Measurements from ENCODE around the gene AKAP12. TPM values are rescaled to one million over a fixed set of nuclear protein-coding genes. Genes with fewer than 3 reads are reported as not detected.

AKAP12 gene, protein sequence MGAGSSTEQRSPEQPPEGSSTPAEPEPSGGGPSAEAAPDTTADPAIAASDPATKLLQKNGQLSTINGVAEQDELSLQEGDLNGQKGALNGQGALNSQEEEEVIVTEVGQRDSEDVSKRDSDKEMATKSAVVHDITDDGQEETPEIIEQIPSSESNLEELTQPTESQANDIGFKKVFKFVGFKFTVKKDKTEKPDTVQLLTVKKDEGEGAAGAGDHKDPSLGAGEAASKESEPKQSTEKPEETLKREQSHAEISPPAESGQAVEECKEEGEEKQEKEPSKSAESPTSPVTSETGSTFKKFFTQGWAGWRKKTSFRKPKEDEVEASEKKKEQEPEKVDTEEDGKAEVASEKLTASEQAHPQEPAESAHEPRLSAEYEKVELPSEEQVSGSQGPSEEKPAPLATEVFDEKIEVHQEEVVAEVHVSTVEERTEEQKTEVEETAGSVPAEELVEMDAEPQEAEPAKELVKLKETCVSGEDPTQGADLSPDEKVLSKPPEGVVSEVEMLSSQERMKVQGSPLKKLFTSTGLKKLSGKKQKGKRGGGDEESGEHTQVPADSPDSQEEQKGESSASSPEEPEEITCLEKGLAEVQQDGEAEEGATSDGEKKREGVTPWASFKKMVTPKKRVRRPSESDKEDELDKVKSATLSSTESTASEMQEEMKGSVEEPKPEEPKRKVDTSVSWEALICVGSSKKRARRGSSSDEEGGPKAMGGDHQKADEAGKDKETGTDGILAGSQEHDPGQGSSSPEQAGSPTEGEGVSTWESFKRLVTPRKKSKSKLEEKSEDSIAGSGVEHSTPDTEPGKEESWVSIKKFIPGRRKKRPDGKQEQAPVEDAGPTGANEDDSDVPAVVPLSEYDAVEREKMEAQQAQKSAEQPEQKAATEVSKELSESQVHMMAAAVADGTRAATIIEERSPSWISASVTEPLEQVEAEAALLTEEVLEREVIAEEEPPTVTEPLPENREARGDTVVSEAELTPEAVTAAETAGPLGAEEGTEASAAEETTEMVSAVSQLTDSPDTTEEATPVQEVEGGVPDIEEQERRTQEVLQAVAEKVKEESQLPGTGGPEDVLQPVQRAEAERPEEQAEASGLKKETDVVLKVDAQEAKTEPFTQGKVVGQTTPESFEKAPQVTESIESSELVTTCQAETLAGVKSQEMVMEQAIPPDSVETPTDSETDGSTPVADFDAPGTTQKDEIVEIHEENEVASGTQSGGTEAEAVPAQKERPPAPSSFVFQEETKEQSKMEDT (N-terminal part only)
- total RNA-seq (not detected), polyA plus RNA-seq (under 1 TPM in 1 of 3 donors, not detected in 2; 0.02 TPM), total RNA-seq (0 to 2.0 (median 0.59) reads per million in 6 experiments)

DNA sequence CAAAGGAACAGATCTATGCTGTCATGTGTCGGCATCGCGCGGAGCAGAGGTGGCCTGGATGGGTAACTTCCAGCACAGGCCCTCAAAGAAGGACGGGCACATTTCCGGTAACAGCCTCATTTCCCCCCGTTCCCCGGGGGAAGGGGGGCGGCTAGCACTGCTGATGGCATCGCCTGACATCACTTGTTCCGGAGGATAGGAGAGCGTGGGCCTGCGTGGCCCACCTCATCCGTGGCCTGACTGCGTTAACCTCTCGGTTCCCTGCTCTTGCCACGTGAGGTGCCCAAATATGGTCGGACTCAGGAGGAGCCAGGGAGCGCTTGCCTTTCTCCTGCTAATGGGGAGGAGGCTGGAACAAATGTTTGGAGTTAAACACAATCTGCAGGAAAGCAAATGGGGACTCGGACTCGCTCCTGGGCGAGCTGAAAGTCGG is at the start of gene AKAP12:
TSS of gene AKAP12 (plus strand) at position 365 of the 433 bp plus-strand sequence. CDS start 596 bp downstream, outside the sequence.
- DNase-seq: no peak
- POLR2A ChIA-PET: no interaction called here
- peaks cover 0 to 14% (median 7%) of the 10 kb centered on the region in 4 donors for H3K4me1 Mint-ChIP-seq
- peak within 1 kb of the TSS in 1 of 10 donors; percentile 44 for H3K27ac Mint-ChIP-seq
- no peaks in the 10 kb centered on the region for H3K9me3 Mint-ChIP-seq
- no peaks in the 10 kb centered on the region for H3K36me3 Mint-ChIP-seq
- ATAC-seq: no peak
- peaks cover 36 to 76% (median 52%) of the 10 kb centered on the region in 5 donors for H3K27me3 Mint-ChIP-seq
- peak within 1 kb of the TSS in 9 of 10 donors; percentile 43 to 79 (median 65) for H3K4me3 Mint-ChIP-seq

DNA sequence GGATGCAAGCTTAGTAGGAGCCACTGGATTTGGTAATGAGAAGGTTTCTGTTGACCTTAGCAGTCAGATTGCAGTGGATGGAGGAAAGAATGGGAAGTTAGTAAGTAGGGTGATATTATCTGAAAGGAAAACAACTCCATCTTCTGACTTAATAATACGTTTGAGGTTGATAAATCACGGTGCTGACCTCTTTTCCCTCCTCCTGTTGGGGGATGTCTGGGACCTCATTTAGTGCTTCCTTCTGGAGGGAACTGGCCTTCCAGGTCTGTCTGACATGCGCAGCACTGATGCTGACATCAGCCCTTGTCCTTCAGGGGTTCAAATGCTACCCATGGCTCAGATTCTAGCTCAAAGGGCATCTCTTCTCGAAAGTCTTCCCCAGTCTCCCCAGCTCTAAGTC is 48.2 kb upstream of the AKAP12 start:
- no peak overlapping the region for H3K4me3 Mint-ChIP-seq
- ATAC-seq (no peak), DNase-seq (no peak)
- H3K36me3 Mint-ChIP-seq: no peaks in the 10 kb centered on the region
- POLR2A ChIA-PET: no interaction called here
- H3K9me3 Mint-ChIP-seq: peaks cover 0 to 2% (median 0%) of the 10 kb centered on the region in 9 donors
- no peak overlapping the region for H3K27ac Mint-ChIP-seq
- H3K4me1 Mint-ChIP-seq: no peaks in the 10 kb centered on the region
- H3K27me3 Mint-ChIP-seq: peaks cover 0 to 10% (median 3%) of the 10 kb centered on the region in 5 donors

DNA sequence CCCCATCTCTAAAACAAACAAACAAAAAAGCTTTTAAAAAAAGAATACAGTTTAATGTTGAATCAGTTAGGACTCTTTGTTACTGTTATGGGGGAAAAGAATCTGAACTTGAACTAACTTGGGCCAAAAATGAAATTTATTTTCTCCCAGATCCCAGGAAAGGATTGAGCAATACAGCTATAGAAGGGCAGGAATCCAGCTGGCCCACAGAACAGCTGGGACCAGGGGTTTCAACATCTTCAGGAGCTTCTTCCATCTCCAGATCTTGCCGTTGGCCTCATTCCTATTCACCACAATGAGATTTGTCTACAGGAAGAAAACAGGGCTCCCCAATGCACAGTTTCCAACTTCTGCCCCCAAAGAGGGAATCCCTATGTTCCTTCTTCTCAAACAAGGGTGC is 43.2 kb upstream of the AKAP12 start:
- H3K36me3 Mint-ChIP-seq: no peaks in the 10 kb centered on the region
- no peak overlapping the region for H3K4me3 Mint-ChIP-seq
- peaks cover 0 to 5% (median 0%) of the 10 kb centered on the region in 5 donors for H3K27me3 Mint-ChIP-seq
- DNase-seq: no peak
- peaks cover 0 to 2% (median 0%) of the 10 kb centered on the region in 9 donors for H3K9me3 Mint-ChIP-seq
- POLR2A ChIA-PET: no interaction called here
- H3K27ac Mint-ChIP-seq: no peak overlapping the region
- H3K4me1 Mint-ChIP-seq: peaks cover 0 to 2% (median 0%) of the 10 kb centered on the region in 4 donors
- no peak for ATAC-seq

DNA sequence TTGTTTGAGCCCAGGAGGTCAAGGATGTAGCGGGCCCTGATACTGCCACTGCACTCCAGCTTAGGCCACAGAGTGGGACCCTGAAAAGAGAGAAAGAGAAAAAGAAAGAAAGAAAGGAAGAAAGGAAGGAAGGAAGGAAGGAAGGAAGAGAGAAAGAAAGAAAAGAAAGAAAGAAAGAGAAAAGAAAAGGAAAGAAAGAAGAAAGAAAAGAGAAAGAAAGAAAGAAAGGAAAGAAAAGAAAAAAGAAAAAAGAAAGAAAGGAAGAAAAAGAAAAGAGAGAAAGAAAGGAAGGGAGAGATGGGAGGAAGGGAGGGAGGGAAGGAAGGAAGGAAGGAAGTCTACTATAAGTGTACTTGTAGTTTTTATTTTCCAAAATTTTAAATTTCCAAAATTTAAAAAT is 42.2 kb upstream of the AKAP12 start:
- H3K27me3 Mint-ChIP-seq: peaks cover 0 to 2% (median 0%) of the 10 kb centered on the region in 5 donors
- POLR2A ChIA-PET: no interaction called here
- H3K36me3 Mint-ChIP-seq: no peaks in the 10 kb centered on the region
- no peak overlapping the region for H3K4me3 Mint-ChIP-seq
- DNase-seq: no peak
- no peak for ATAC-seq
- peaks cover 0 to 2% (median 0%) of the 10 kb centered on the region in 9 donors for H3K9me3 Mint-ChIP-seq
- H3K27ac Mint-ChIP-seq: peak overlapping the region in 2 of 10 donors; percentile 45 to 68
- peaks cover 0 to 2% (median 0%) of the 10 kb centered on the region in 4 donors for H3K4me1 Mint-ChIP-seq

DNA sequence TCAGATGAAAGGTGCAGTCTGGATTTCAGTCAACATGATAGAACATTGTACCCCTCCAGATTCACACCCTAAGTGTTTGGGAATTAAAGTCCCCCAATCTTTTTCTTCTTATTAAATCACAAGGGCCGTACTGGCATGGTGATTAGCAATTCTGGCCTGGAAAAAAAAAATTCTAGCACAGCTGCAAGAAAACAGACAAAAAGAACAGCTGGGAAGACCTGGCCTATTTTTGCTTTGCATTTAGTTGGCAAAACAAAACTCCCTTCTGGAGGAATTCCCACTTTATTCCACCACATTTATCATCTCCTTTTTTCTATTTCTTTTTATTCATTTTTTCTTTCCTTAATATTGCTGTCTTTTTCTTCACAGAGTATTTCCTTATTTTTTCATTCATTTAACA is 39.8 kb upstream of the AKAP12 start:
- peaks cover 0 to 2% (median 0%) of the 10 kb centered on the region in 4 donors for H3K4me1 Mint-ChIP-seq
- POLR2A ChIA-PET: no interaction called here
- no peak for ATAC-seq
- H3K36me3 Mint-ChIP-seq: no peaks in the 10 kb centered on the region
- H3K9me3 Mint-ChIP-seq: no peaks in the 10 kb centered on the region
- no peaks in the 10 kb centered on the region for H3K27me3 Mint-ChIP-seq
- no peak overlapping the region for H3K27ac Mint-ChIP-seq
- no peak overlapping the region for H3K4me3 Mint-ChIP-seq
- no peak for DNase-seq

DNA sequence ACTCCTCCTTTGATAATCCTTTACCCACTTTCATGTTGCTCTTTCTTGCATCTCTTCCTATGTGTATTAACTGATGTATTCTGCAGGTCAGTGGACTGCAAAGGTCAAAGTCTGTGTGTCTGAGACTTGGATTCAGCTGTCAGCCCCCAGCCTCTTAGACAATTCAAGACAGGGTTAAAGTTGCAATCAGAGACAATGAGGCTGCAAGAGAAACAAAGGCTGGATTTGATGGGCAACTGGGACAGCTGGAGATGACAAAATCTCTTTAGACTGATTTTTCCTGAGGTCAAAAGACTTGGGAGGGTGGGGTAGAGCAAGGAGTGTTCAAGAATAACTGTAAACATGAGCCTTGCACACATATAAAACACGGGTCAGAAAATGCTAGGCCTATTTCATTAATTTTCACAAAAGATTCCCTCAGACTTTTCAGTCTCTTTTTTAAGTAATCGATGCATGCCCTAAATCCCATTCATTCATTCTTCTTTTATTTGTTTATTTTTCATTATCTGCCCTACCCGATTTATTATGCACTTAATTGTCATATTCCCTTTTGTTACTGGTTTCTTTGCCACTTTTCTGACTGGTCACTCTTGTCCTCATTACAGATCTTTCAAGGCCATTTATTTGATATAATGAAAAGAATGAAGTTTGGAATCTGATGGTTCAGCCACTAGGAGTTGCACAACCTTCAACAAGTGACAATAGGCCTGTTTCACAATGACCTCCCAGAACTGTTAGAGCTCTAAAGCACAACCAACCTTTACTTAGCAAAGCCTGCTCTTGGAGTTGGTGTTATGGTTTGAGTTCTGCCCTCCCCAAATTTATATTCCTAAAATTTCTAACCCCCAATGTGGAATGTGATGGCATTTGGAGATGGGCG is 33.8 kb upstream of the AKAP12 start:
- H3K36me3 Mint-ChIP-seq: peaks cover 0 to 15% (median 3%) of the 10 kb centered on the region in 3 donors
- peaks cover 0 to 25% (median 1%) of the 10 kb centered on the region in 9 donors for H3K9me3 Mint-ChIP-seq
- H3K4me1 Mint-ChIP-seq: no peaks in the 10 kb centered on the region
- no peak overlapping the region for H3K4me3 Mint-ChIP-seq
- POLR2A ChIA-PET: no interaction called here
- ATAC-seq: no peak
- no peak overlapping the region for H3K27ac Mint-ChIP-seq
- no peak for DNase-seq
- peaks cover 8 to 30% (median 21%) of the 10 kb centered on the region in 5 donors for H3K27me3 Mint-ChIP-seq

DNA sequence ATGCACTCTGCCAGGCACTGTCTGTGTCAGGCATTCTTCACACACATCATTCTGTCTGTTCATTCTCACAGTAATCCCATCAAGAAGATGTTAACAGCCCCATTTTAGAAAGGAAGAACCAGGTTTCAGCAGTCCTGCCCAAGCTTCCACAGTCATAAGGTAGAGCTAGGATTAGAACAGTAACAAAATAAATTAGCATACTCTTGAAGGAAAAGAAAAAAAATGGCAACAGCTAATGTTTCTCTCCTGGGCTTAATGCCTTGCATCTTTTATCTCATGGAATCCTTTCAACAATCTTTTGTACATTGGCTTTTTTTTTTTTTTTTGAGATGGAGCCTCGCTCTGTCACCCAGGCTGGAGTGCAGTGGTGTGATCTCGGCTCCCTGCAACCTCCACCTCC is 32.1 kb upstream of the AKAP12 start:
- ATAC-seq (no peak), DNase-seq (no peak)
- Mint-ChIP-seq H3K4me3 (no peak overlapping the region), H3K27me3 (peaks cover 8 to 31% (median 21%) of the 10 kb centered on the region in 5 donors), H3K4me1 (no peaks in the 10 kb centered on the region), H3K36me3 (peaks cover 1 to 15% (median 3%) of the 10 kb centered on the region in 3 donors), H3K9me3 (peaks cover 0 to 32% (median 8%) of the 10 kb centered on the region in 9 donors), H3K27ac (no peak overlapping the region)
- POLR2A ChIA-PET: no interaction called here

DNA sequence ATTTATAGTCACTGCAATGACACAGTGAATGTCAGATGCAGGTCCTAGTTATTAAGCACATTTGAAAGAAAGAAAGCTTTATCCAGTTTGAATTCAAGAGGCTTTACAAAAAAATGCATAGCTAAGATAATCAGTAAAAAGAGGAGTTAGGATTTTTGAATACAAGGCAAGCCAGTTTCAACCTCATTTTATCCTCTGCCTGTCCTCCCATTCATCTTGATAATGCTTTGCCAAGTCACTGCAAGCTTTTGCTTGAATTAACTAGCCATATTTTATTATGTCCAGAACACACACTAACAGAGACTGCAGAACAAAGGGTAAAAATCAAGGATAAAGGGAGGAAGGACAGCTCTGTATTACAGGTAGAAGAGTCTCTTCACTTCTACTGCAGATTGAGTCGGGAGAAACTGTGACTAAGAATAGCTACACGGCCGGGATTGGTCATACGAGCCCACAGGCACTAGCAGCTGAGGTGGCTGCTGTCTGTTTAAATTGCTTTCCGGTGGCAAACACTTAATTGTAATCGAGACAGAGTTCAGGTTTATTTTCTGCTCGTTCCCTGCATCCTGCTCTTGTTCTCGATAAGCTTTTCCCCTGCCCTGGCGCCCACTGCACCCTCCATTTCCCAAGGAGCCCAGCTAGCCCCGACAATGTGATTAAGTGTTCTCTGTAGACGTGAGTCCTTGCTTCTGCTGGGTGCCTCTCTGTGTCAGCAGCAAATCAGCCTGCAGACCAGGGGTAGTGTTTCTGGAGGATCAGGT is 30.5 kb upstream of the AKAP12 start:
- Mint-ChIP-seq H3K27me3 (peaks cover 9 to 31% (median 21%) of the 10 kb centered on the region in 5 donors), H3K4me1 (no peaks in the 10 kb centered on the region), H3K9me3 (peaks cover 0 to 32% (median 9%) of the 10 kb centered on the region in 9 donors), H3K36me3 (peaks cover 1 to 15% (median 3%) of the 10 kb centered on the region in 3 donors), H3K27ac (no peak overlapping the region), H3K4me3 (no peak overlapping the region)
- no peak for DNase-seq
- POLR2A ChIA-PET: no interaction called here
- ATAC-seq: no peak

DNA sequence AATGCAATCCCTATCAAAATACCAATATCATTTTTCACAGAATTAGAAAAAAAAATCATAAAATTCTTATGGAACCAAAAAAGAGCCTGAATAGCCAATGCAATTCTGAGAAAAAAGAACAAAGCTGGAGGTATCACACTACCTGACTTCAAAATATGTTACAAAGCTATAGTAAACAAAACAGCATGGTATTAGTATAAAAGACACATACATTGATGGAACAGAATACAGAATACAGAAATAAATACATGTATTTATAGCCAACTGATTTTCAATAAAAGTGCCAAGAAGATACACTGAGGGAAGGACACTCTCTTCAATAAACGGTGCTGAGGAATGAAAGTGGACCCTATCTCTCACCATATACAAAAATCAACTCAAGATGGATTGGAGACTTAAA is 28.7 kb upstream of the AKAP12 start:
- peaks cover 9 to 27% (median 20%) of the 10 kb centered on the region in 5 donors for H3K27me3 Mint-ChIP-seq
- no peak for ATAC-seq
- H3K4me3 Mint-ChIP-seq: no peak overlapping the region
- H3K9me3 Mint-ChIP-seq: peaks cover 0 to 32% (median 9%) of the 10 kb centered on the region in 9 donors
- H3K4me1 Mint-ChIP-seq: no peaks in the 10 kb centered on the region
- no peak for DNase-seq
- H3K27ac Mint-ChIP-seq: no peak overlapping the region
- POLR2A ChIA-PET: no interaction called here
- peaks cover 1 to 15% (median 3%) of the 10 kb centered on the region in 3 donors for H3K36me3 Mint-ChIP-seq

DNA sequence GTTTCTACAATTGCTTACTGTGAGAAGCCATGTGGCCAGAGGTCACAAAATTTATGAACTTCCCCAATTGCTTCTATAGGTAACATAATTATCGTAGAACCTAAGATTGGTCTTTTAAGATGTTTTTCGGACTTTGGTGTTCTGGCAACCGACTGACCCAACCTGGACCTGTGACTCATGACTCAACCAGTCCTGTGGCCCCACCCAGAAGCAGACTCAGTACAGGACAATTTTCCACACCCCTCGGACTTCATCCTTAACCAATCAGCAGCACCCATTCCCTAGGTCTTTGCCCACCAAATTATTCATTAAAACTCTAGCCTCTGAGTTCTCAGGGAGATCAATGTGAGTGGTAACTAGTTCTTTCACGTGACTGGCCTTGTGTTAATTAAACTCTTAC is 26.4 kb upstream of the AKAP12 start:
- DNase-seq (no peak), ATAC-seq (no peak)
- POLR2A ChIA-PET: no interaction called here
- H3K36me3 Mint-ChIP-seq: peaks cover 1 to 8% (median 3%) of the 10 kb centered on the region in 3 donors
- no peak overlapping the region for H3K27ac Mint-ChIP-seq
- H3K27me3 Mint-ChIP-seq: peaks cover 8 to 17% (median 14%) of the 10 kb centered on the region in 5 donors
- H3K4me3 Mint-ChIP-seq: no peak overlapping the region
- no peaks in the 10 kb centered on the region for H3K4me1 Mint-ChIP-seq
- H3K9me3 Mint-ChIP-seq: peaks cover 0 to 25% (median 8%) of the 10 kb centered on the region in 9 donors

DNA sequence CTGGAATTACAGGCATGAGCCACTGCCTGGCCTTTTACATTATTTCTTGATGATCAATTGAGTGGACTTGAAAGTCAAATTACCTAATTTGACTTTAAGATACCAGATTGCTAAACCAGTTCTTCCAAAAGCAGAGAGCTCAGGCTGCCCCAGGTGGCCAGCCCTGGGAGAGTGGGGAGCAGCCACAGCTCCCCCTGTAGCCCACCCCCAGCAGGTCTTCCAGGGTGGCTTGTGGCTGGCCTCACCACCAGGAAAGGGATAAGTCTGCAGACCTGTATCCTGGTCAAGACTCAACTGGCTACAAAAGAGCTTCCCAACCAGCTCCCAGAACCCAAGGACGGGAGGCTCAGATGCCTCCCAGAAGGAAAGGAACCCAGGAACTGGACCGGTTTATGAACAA is 23.8 kb upstream of the AKAP12 start:
- H3K4me1 Mint-ChIP-seq: no peaks in the 10 kb centered on the region
- no peak overlapping the region for H3K27ac Mint-ChIP-seq
- POLR2A ChIA-PET: no interaction called here
- H3K36me3 Mint-ChIP-seq: peaks cover 0 to 1% (median 0%) of the 10 kb centered on the region in 3 donors
- no peak overlapping the region for H3K4me3 Mint-ChIP-seq
- DNase-seq (no peak), ATAC-seq (no peak)
- H3K27me3 Mint-ChIP-seq: peaks cover 0 to 4% (median 0%) of the 10 kb centered on the region in 5 donors
- peaks cover 0 to 16% (median 6%) of the 10 kb centered on the region in 9 donors for H3K9me3 Mint-ChIP-seq

Data from naive thymus-derived CD8-positive, alpha-beta T cell (primary cell).